MCF 10A (cell line): ENCODE data around the gene SMCO2. TPM values are rescaled to one million over a fixed set of nuclear protein-coding genes. Genes with fewer than 3 reads are reported as not detected.

Experiments used
- Bru-seq: library from RNA; stranded (reverse); fragments of 400-500 nt; gene quantifications from one replicate; lab custom pipeline; 2021; lab: Mats Ljungman, UMichigan
- BruChase-seq, 2 experiments: library from RNA; stranded (reverse); fragments of 400-500 nt; gene quantifications; one replicate each; lab custom pipeline; 2021; lab: Mats Ljungman, UMichigan
- BruUV-seq: library from RNA; stranded (reverse); fragments of 400-500 nt; replicated peaks from 2 replicates; lab custom pipeline; 2021; lab: Mats Ljungman, UMichigan
- CTCF ChIA-PET: fragments of 300-600 bp; sonication (Branson Sonifier 250); formaldehyde crosslinking; extraction: SDS; loops from one replicate; lab custom pipeline; 2021; ENCODE audit warnings: antibody characterized with exemption, inconsistent platforms; lab: Yijun Ruan, JAX
- POLR2A ChIA-PET: fragments of 300-600, 350-650 bp; sonication (Branson Sonifier 250); formaldehyde crosslinking; extraction: SDS; loops from one replicate; lab custom pipeline; 2020; ENCODE audit warnings: antibody characterized with exemption, inconsistent platforms; lab: Yijun Ruan, JAX
- DNase-seq: peaks from one replicate; pipeline ENCODE4 v3.0.0-alpha.2; 2018; ENCODE audit not compliant: unreplicated experiment
- H3K27ac Mint-ChIP-seq: one replicate; pipeline ENCODE4 v1.8.0; 2022; ENCODE audit warnings: mild to moderate bottlenecking, low read depth, mixed read lengths; ENCODE audit not compliant: unreplicated experiment
- H3K27me3 Mint-ChIP-seq: one replicate; pipeline ENCODE4 v1.8.0; 2022; ENCODE audit warnings: mixed read lengths; ENCODE audit not compliant: insufficient read depth, unreplicated experiment
- H3K36me3 Mint-ChIP-seq: one replicate; pipeline ENCODE4 v1.8.0; 2022; ENCODE audit warnings: mild to moderate bottlenecking, moderate library complexity, mixed read lengths; ENCODE audit not compliant: insufficient read depth, unreplicated experiment
- H3K4me1 Mint-ChIP-seq: one replicate; pipeline ENCODE4 v1.8.0; 2022; ENCODE audit warnings: mixed read lengths; ENCODE audit not compliant: insufficient read depth, unreplicated experiment
- H3K4me3 Mint-ChIP-seq: one replicate; pipeline ENCODE4 v1.8.0; 2022; ENCODE audit warnings: mild to moderate bottlenecking, moderate library complexity, mixed read lengths; ENCODE audit not compliant: unreplicated experiment
- H3K9me3 Mint-ChIP-seq: one replicate; pipeline ENCODE4 v1.8.0; 2022; ENCODE audit warnings: mixed read lengths; ENCODE audit not compliant: unreplicated experiment
- CTCF ChIP-seq: fragments of 200-600 bp; IDR thresholded peaks from one replicate; pipeline ENCODE4 v1.8.0; 2022; ENCODE audit warnings: antibody characterized with exemption, mild to moderate bottlenecking; ENCODE audit not compliant: unreplicated experiment
- intact Hi-C: fragments of 100-400 bp; cut with micrococcal nuclease; formaldehyde crosslinking; loops from 2 replicates; pipeline ENCODE4 v1.14.1; 2022
- long read RNA-seq: library from polyadenylated mRNA; stranded (forward); transcript quantifications from one replicate; pipeline ENCODE4 v2.0.0, GENCODE V29; 2022
- total RNA-seq: library from RNA; stranded (reverse); gene quantifications from 2 replicates; pipeline ENCODE4 v1.2.3, GENCODE V29; 2022

The SMCO2 gene
- total RNA-seq (0.37 TPM in 1 of 2 replicates, not detected in the other), Bru-seq, nascent RNA (percentile 28 among the genes with signal in this experiment), BruChase-seq, experiment 1, labeled RNA remaining after a 6-hour chase (percentile 31 among the genes with signal in this experiment), BruChase-seq, experiment 2, labeled RNA remaining after a 2-hour chase (percentile 38 among the genes with signal in this experiment)
- long read RNA-seq: 0 reads

GRCh38 chr12:27446436-27446835 is at the start of gene SMCO2:
TSS of gene SMCO2 (plus strand) at chr12:27446736. CDS start at chr12:27470632, 23,896 bp downstream.
- CTCF ChIA-PET: interaction anchor here (0.9 to 4.5 kb wide), 2 partner anchors 12 to 18 kb away, joined by 4 to 26 read pairs; no protein-coding TSS in a partner anchor
- TF ChIP-seq CTCF: no peak
- intact Hi-C loops: no loop called here

GRCh38 chr12:27398466-27398865 is 48.1 kb upstream of the SMCO2 start:
- Mint-ChIP-seq H3K9me3 (no peaks in the 10 kb centered on the region), H3K4me1 (peaks cover 6% of the 10 kb centered on the region), H3K4me3 (no peak overlapping the region), H3K27ac (no peak overlapping the region), H3K36me3 (no peaks in the 10 kb centered on the region), H3K27me3 (no peaks in the 10 kb centered on the region)
- CTCF ChIA-PET: interaction anchor here (0.8 to 1.1 kb wide), 2 partner anchors 29 to 79 kb away, joined by 3 to 4 read pairs; no protein-coding TSS in a partner anchor
- no TSS peak for BruUV-seq
- TF ChIP-seq CTCF: no peak
- POLR2A ChIA-PET: interaction anchor here (0.6 kb wide), 1 partner anchor 50 kb away, joined by 3 read pairs; no protein-coding TSS in a partner anchor
- intact Hi-C loops: no loop called here
- no peak for DNase-seq

More at GRCh38 chr12:27446436-27446835, at the start of gene SMCO2:
- no peaks in the 10 kb centered on the region for H3K36me3 Mint-ChIP-seq
- no peaks in the 10 kb centered on the region for H3K27me3 Mint-ChIP-seq
- no peak for DNase-seq
- H3K9me3 Mint-ChIP-seq: no peaks in the 10 kb centered on the region
- POLR2A ChIA-PET: no interaction called here
- no peak within 1 kb of the TSS for H3K4me3 Mint-ChIP-seq
- H3K27ac Mint-ChIP-seq: no peak within 1 kb of the TSS
- BruUV-seq: no TSS peak
- H3K4me1 Mint-ChIP-seq: no peaks in the 10 kb centered on the region

GRCh38 chr12:27399074-27399473 is 47.5 kb upstream of the SMCO2 start:
- H3K9me3 Mint-ChIP-seq: no peaks in the 10 kb centered on the region
- H3K36me3 Mint-ChIP-seq: no peaks in the 10 kb centered on the region
- no peak for DNase-seq
- BruUV-seq: no TSS peak
- intact Hi-C loops: no loop called here
- TF ChIP-seq CTCF: no peak
- ChIA-PET CTCF (interaction anchor here (0.7 to 1.1 kb wide), 3 partner anchors 29 to 907 kb away, joined by 3 to 4 read pairs (median 4); no protein-coding TSS in a partner anchor), POLR2A (interaction anchor here (0.6 kb wide), 2 partner anchors 51 to 124 kb away, joined by 3 read pairs; no protein-coding TSS in a partner anchor)
- peaks cover 6% of the 10 kb centered on the region for H3K4me1 Mint-ChIP-seq
- no peak overlapping the region for H3K4me3 Mint-ChIP-seq
- H3K27me3 Mint-ChIP-seq: no peaks in the 10 kb centered on the region
- H3K27ac Mint-ChIP-seq: no peak overlapping the region

GRCh38 chr12:27400856-27401354 is 45.6 kb upstream of the SMCO2 start:
- no TSS peak for BruUV-seq

More at GRCh38 chr12:27400856-27401354, 45.6 kb upstream of the SMCO2 start:
- H3K4me1 Mint-ChIP-seq: peaks cover 4% of the 10 kb centered on the region
- H3K27ac Mint-ChIP-seq: no peak overlapping the region
- no peak for DNase-seq
- H3K4me3 Mint-ChIP-seq: no peak overlapping the region
- intact Hi-C loops: no loop called here
- no peak for TF ChIP-seq CTCF
- H3K9me3 Mint-ChIP-seq: no peaks in the 10 kb centered on the region
- ChIA-PET CTCF (interaction anchor here (1.2 kb wide), 1 partner anchor 14 kb away, joined by 7 read pairs; no protein-coding TSS in a partner anchor), POLR2A (interaction anchor here (1.3 kb wide), 1 partner anchor 16 kb away, joined by 6 read pairs; no protein-coding TSS in a partner anchor)
- peaks cover 5% of the 10 kb centered on the region for H3K36me3 Mint-ChIP-seq
- H3K27me3 Mint-ChIP-seq: no peaks in the 10 kb centered on the region
